Prostate gland (tissue), 2 donors: ENCODE data around the gene CGNL1. TPM values are rescaled to one million over a fixed set of nuclear protein-coding genes. Genes with fewer than 3 reads are reported as not detected.

ENCODE experiments used
- DNase-seq: peaks from one replicate; pipeline ENCODE4 v3.0.0-alpha.2; 2019; ENCODE audit warnings: low spot score
- H3K27ac ChIP-seq, 2 donors: fragments of 200-600 bp; sonication (generic); 2 replicates each; pipeline ENCODE4 v1.5.1; 2017 to 2019
- H3K27me3 ChIP-seq: fragments of 200-600 bp; sonication (generic); replicated peaks from 2 replicates; pipeline ENCODE4 v1.5.1; 2019; ENCODE audit not compliant: insufficient read depth
- H3K36me3 ChIP-seq, 2 donors: fragments of 200-600 bp; sonication (generic); 1 replicate in 1 of 2; 2 replicates in 1 of 2; pipeline versions ENCODE4 v1.5.1 to v1.8.1; 2017 to 2019
- H3K4me1 ChIP-seq: fragments of 200-600 bp; sonication (generic); replicated peaks from 2 replicates; pipeline ENCODE4 v1.5.1; 2019
- H3K4me3 ChIP-seq, 2 donors: fragments of 200-600 bp; sonication (generic); 2 replicates each; pipeline ENCODE4 v1.5.1; 2017 to 2019
- H3K9me3 ChIP-seq: fragments of 200-600 bp; sonication (generic); 2 replicates; pipeline ENCODE4 v1.5.1; 2017
- POLR2A ChIP-seq: fragments of 450-650 bp; IDR thresholded peaks from one replicate; pipeline ENCODE4 v1.6.1; 2016; ENCODE audit warnings: antibody characterized with exemption, mild to moderate bottlenecking
- POLR2AphosphoS5 ChIP-seq: sonication (generic); formaldehyde crosslinking; IDR thresholded peaks from one replicate; pipeline ENCODE4 v1.6.1; 2017; ENCODE audit warnings: antibody characterized with exemption
- WGBS: methylation state at CpG from one replicate; pipeline ENCODE4 v1.1.5; 2018; 5-methylcytosine and 5-hydroxymethylcytosine counted together
- intact Hi-C: fragments of 100-400 bp; cut with DNase I; formaldehyde crosslinking; loops from one replicate; pipeline ENCODE4 v1.14.2; 2022
- total RNA-seq, 2 donors: library from RNA; depleted of rRNA; stranded (reverse); fragments of >200 nt; gene quantifications; one replicate each; pipeline ENCODE4 v1.1.0, GENCODE V29; 2016
- TF ChIP-seq, protein P1 (sequence below), 4 experiments: fragments of 200-600 bp in 2 of 4; fragments of 450-650 bp in 2 of 4; sonication (generic) in 2 of 4; IDR thresholded peaks; 1 replicate in 3 of 4; 2 replicates in 1 of 4; pipeline ENCODE4 v1.5.1; 2016 to 2019; ENCODE audit warnings: antibody characterized with exemption in 4 of 4, mild to moderate bottlenecking in 2 of 4, moderate library complexity in 2 of 4

Gene CGNL1
- total RNA-seq, 2 donors from 2014 or later, result 49.0 to 65.6 TPM

DNA sequence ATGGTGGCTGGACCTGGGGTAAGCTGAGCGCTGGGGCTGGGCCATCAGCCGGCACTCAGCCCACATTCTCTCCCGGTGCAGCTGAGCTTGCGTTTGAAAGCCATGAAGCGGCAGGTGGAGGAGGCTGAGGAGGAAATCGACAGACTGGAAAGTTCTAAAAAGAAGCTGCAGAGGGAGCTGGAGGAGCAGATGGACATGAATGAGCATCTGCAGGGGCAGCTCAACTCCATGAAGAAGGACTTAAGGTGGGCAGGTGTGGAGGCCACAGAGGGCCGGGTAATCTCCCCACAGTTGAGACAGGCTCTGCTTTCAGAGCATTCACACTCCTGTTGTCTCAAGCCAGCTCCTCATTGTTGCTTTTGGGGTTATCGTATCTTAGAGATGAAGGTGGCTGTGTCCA is 169.7 kb downstream of the CGNL1 start:
- H3K36me3 ChIP-seq, result no peaks in the 10 kb centered on the region
- TF ChIP-seq POLR2AphosphoS5, result no peak
- TF ChIP-seq, protein P1, sequence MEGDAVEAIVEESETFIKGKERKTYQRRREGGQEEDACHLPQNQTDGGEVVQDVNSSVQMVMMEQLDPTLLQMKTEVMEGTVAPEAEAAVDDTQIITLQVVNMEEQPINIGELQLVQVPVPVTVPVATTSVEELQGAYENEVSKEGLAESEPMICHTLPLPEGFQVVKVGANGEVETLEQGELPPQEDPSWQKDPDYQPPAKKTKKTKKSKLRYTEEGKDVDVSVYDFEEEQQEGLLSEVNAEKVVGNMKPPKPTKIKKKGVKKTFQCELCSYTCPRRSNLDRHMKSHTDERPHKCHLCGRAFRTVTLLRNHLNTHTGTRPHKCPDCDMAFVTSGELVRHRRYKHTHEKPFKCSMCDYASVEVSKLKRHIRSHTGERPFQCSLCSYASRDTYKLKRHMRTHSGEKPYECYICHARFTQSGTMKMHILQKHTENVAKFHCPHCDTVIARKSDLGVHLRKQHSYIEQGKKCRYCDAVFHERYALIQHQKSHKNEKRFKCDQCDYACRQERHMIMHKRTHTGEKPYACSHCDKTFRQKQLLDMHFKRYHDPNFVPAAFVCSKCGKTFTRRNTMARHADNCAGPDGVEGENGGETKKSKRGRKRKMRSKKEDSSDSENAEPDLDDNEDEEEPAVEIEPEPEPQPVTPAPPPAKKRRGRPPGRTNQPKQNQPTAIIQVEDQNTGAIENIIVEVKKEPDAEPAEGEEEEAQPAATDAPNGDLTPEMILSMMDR (IDR thresholded peaks at IDR 0.05), result no peak
- no peak for TF ChIP-seq POLR2A
- H3K4me3 ChIP-seq, result no peak overlapping the region
- DNase-seq, result no peak
- intact Hi-C loops, result loop anchor here (10.0 kb wide), 1 partner anchor 401 kb away; no protein-coding TSS in a partner anchor
- WGBS, result 86% methylated on average over 8 of the region's 8 CpGs
- H3K4me1 ChIP-seq, result peaks cover 16% of the 10 kb centered on the region
- H3K9me3 ChIP-seq, result no peaks in the 10 kb centered on the region
- H3K27ac ChIP-seq, result no peak overlapping the region
- no peaks in the 10 kb centered on the region for H3K27me3 ChIP-seq

DNA sequence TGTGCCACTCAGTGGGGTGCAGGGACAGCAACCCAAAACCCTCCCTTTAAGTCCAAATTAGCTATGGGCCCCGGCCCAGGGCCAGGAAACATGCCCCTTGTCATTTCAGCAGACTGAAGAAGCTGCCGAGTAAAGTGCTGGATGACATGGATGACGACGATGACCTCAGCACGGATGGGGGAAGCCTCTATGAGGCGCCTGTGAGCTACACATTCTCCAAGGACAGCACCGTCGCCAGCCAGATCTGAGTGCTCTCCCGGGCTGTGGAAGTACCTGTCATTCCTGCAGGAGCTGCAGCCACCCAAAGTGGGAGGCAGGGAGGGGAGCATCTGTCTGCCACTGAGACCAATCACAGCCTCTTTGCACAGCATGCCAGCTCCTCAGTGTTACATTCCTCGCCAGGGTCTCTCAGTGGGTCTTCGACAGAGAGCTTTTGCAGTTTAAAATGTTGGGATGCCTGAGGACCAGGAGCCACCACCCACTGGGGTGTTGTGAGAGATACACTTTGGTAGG is 171.0 kb downstream of the CGNL1 start:
- DNase-seq, result no peak
- Histone ChIP-seq H3K9me3 (no peaks in the 10 kb centered on the region), H3K36me3 (no peaks in the 10 kb centered on the region), H3K4me1 (peaks cover 16% of the 10 kb centered on the region), H3K4me3 (no peak overlapping the region), H3K27ac (no peak overlapping the region), H3K27me3 (no peaks in the 10 kb centered on the region)
- WGBS, result 79% methylated on average over 11 of the region's 11 CpGs
- intact Hi-C loops, result loop anchor here (10.0 kb wide), 1 partner anchor 402 kb away; no protein-coding TSS in a partner anchor
- TF ChIP-seq, protein P1 (IDR thresholded peaks at IDR 0.05), result no peak
- no peak for TF ChIP-seq POLR2A
- no peak for TF ChIP-seq POLR2AphosphoS5

- TF ChIP-seq POLR2A (no peak), POLR2AphosphoS5 (peak; percentile 43)
Measured at GRCh38 chr15:57548351-57548750, 172.0 kb downstream of the CGNL1 start.

DNA sequence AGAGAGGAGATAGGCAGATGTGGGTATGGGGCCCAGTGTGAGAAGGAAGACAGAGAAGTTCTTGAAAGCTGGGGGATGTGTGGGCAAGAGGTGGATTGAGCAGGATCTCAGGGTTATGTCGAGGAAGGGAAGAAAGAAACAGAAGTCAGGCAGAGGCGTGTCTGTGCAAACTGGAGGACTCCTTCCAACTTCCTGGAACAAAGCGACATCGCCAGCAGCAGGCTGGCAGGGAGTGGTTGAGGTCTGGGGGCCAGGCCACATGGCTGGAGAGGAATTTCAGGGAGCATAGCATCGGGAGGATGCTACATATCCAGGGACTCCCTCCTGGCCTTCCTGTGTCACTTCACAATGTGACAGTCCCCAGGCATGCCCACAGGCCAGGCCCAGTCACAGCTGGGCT is 172.5 kb downstream of the CGNL1 start:
- TF ChIP-seq, protein P1 (IDR thresholded peaks at IDR 0.05), result no peak
- TF ChIP-seq POLR2AphosphoS5, result peak; percentile 32
- WGBS, result 41% methylated on average over 5 of the region's 5 CpGs
- H3K4me1 ChIP-seq, result peaks cover 16% of the 10 kb centered on the region
- no peaks in the 10 kb centered on the region for H3K9me3 ChIP-seq
- no peaks in the 10 kb centered on the region for H3K36me3 ChIP-seq
- no peak for DNase-seq
- H3K27ac ChIP-seq, result peak overlapping the region; percentile 42 to 64
- intact Hi-C loops, result loop anchor here (10.0 kb wide), 1 partner anchor 404 kb away; no protein-coding TSS in a partner anchor
- no peak overlapping the region for H3K4me3 ChIP-seq
- H3K27me3 ChIP-seq, result no peaks in the 10 kb centered on the region

More at GRCh38 chr15:57548351-57548750, 172.0 kb downstream of the CGNL1 start:
- Histone ChIP-seq H3K4me3 (no peak overlapping the region), H3K27ac (peak overlapping the region; percentile 42 to 64), H3K27me3 (no peaks in the 10 kb centered on the region), H3K9me3 (no peaks in the 10 kb centered on the region), H3K4me1 (peaks cover 16% of the 10 kb centered on the region), H3K36me3 (no peaks in the 10 kb centered on the region)
- WGBS, result 43% methylated on average over 2 of the region's 2 CpGs
- no peak for DNase-seq
- intact Hi-C loops, result loop anchor here (10.0 kb wide), 1 partner anchor 404 kb away; no protein-coding TSS in a partner anchor

- H3K27ac ChIP-seq, result peak overlapping the region; percentile 42 to 64
- H3K4me3 ChIP-seq, result no peak overlapping the region
- H3K4me1 ChIP-seq, result peaks cover 16% of the 10 kb centered on the region
- no peaks in the 10 kb centered on the region for H3K9me3 ChIP-seq
- 86% methylated on average over 6 of the region's 6 CpGs for WGBS
- intact Hi-C loops, result loop anchor here (10.0 kb wide), 3 partner anchors 405 to 1055 kb away; no protein-coding TSS in a partner anchor
- TF ChIP-seq, protein P1 (IDR thresholded peaks at IDR 0.05), result no peak
- TF ChIP-seq POLR2A (no peak), POLR2AphosphoS5 (no peak)
- H3K27me3 ChIP-seq, result no peaks in the 10 kb centered on the region
- H3K36me3 ChIP-seq, result no peaks in the 10 kb centered on the region
- no peak for DNase-seq
Measured at GRCh38 chr15:57549935-57550334, 173.6 kb downstream of the CGNL1 start.
